Transverse colon (tissue), 4 donors: Measurements from ENCODE around the gene ATG5.

ENCODE experiments used
- CTCF ChIP-seq, 5 experiments: fragments of 200-600 bp in 3 of 5; fragments of 450-650 bp in 2 of 5; sonication (generic) in 3 of 5; IDR thresholded peaks; 1 replicate in 2 of 5; 2 replicates in 3 of 5; pipeline ENCODE4 v1.5.1; 2016 to 2017; ENCODE audit warnings: antibody characterized with exemption in 5 of 5, inconsistent platforms in 3 of 5, mild to moderate bottlenecking in 2 of 5, moderate library complexity in 1 of 5
- EP300 ChIP-seq: sonication (generic); formaldehyde crosslinking; IDR thresholded peaks from one replicate; pipeline ENCODE4 v1.6.1; 2017; ENCODE audit warnings: antibody characterized with exemption, low read depth
- POLR2A ChIP-seq: fragments of 450-650 bp; IDR thresholded peaks from one replicate; pipeline ENCODE4 v1.6.1; 2016; ENCODE audit warnings: antibody characterized with exemption, mild to moderate bottlenecking, moderate library complexity
- POLR2AphosphoS5 ChIP-seq, 3 donors: sonication (generic); formaldehyde crosslinking; IDR thresholded peaks; one replicate each; pipeline ENCODE4 v1.6.1; 2016; ENCODE audit warnings: antibody characterized with exemption in 3 of 3

DNA sequence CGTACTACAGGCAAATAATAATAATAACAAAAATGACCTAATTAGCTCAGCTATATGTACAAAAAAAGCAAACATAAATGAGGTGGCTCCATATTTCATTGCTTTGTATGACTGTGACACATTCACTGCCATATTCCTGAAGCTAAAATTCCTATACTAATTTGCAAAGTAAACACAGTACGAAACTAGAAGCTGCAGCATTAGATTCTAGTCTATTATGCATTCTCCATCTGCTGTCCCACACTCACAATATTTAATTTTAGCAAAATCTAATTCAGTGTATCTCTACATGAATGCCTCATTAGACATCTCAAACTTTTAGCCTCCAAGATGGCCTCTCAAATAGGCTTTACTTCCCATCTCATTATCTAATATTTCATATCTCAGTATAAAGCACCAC lies 55.1 kb downstream of the ATG5 start:
- TF ChIP-seq CTCF (IDR thresholded peaks at IDR 0.05) = no peak
- TF ChIP-seq POLR2A = no peak
- no peak for TF ChIP-seq EP300
- no peak for TF ChIP-seq POLR2AphosphoS5 (IDR thresholded peaks at IDR 0.05)
